ENCODE measurements around the gene ADRA2A.

The ADRA2A gene

DNA sequence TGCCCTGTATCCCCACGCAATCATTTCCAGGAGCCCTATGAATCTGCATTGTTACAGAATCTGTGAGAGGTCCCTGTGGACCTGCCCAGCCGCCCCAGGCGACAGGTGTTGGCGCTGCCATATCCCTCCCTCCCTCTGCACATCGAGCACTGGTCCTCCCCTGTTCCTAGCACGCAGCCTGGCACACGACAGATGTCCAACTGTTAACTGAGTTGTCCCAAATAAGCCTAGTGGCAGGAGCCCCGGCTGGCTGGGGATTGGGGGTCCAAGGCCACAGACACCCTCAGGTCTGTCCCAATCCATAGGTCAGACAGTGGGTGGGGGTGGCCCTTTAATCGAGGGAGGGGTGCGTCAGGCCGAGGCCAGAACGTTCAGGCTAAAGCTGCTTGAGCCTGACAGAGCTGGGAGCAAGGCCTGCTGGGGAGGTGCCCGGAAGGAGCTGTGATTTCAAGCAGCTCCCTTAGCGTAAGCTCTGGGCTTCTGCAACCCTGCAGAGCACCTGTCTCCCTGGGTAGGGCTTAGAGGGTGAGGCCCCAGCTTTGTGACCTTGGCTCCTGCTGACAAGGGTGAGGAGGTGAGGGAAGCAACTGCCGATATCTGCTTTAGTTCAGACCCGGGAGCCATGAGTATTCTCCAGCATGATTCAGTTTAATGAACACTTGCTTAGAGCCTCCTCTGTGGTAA, 40.1 kb downstream of the ADRA2A start:
- Histone ChIP-seq H3K4me3 (ENCODE audit: low read depth in 1 of 2, low read length in 1 of 2) (no peak overlapping the region), H3K36me3 (no peaks in the 10 kb centered on the region), H3K9me3 (no peaks in the 10 kb centered on the region), H3K4me1 (ENCODE audit: control insufficient read depth in 1 of 2, insufficient read depth in 1 of 2, low read depth in 1 of 2, low read length in 1 of 2) (no peaks in the 10 kb centered on the region), H3K27ac (no peak overlapping the region), H3K27me3 (no peaks in the 10 kb centered on the region)
- no peak for TF ChIP-seq CTCF (IDR thresholded peaks at IDR 0.05)

DNA sequence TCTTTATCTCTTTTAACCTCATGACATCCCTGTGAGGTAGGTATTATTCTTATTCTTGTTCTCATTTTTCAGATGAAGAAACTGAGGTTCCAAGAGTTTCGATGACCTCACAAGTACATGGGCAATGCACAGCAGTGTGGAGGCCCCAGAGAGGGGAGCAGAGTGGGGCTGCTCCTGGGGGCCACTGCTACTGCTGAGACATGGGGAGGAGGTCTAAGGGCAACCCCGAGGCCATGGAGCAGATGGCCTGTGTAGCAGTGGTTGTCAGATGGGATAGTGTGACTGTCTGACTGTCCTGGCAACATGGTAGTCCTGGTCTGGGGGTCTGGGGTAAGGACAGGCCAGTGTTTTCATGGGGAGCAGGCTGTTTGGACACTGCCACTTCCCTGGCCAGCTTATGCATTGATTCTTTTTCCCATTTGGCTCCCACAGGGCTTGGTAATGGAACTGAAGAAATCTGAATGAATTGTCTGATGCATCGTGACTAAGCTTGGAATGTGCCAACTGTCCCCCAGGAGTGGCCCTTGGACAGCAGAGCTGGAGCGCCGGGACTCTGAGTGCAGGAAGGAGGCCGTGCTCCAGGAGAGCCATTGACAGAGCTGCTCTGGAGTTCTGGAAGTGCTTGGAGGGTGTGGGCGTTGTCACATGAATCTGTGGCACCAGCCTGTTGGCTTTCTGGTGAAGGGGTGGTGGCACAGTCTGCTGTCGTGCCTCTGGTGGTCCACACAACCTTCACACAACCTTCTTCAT, 40.9 kb downstream of the ADRA2A start:
- no peaks in the 10 kb centered on the region for H3K27me3 ChIP-seq
- H3K27ac ChIP-seq: no peak overlapping the region
- H3K36me3 ChIP-seq: no peaks in the 10 kb centered on the region
- H3K4me1 ChIP-seq (ENCODE audit: control insufficient read depth in 1 of 2, insufficient read depth in 1 of 2, low read depth in 1 of 2, low read length in 1 of 2): no peaks in the 10 kb centered on the region
- TF ChIP-seq CTCF (IDR thresholded peaks at IDR 0.05): no peak
- H3K9me3 ChIP-seq: no peaks in the 10 kb centered on the region
- no peak overlapping the region for H3K4me3 ChIP-seq (ENCODE audit: low read depth in 1 of 2, low read length in 1 of 2)

DNA sequence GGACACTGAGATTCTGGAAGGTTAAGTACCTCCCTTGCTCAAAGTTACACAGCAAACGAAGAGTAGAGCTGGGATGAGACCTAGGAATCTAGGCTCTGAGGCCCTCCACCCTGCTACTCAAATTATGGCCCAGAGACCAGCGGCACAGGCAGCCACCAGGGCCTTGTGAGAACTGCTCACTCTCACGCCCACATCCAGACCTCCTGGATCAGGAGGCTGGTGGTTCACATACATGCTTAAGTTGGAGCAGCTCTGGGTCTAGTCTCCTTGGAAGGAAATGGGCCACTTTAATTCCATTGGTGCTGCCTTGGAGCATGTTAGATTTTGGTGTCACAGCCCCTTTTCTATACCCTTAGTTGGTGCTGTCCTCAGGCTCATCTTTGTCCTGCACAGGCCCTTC, 41.9 kb downstream of the ADRA2A start:
- Histone ChIP-seq H3K27me3 (no peaks in the 10 kb centered on the region), H3K9me3 (no peaks in the 10 kb centered on the region), H3K4me1 (ENCODE audit: control insufficient read depth in 1 of 2, insufficient read depth in 1 of 2, low read depth in 1 of 2, low read length in 1 of 2) (no peaks in the 10 kb centered on the region), H3K36me3 (no peaks in the 10 kb centered on the region), H3K4me3 (ENCODE audit: low read depth in 1 of 2, low read length in 1 of 2) (no peak overlapping the region), H3K27ac (no peak overlapping the region)
- no peak for TF ChIP-seq CTCF (IDR thresholded peaks at IDR 0.05)

DNA sequence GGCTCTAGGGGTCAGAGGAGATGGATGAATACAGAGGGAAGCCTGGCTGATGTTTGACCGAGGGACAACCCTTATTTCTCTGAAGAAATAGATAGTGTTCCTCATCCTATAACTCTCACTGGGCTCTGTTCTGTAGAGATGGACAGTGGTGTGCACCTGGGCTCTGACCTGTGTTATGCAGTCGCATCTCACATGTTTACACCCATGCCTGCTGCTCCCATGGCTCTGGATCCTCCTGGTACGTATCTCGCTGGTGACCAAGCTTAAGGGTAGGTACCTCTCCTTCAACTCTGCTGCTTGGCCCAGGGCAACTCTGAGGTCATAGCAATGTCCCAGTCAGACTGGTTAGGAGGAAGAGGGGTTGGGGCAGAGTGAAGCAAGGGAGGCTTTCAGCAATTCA, 42.8 kb downstream of the ADRA2A start:
- H3K27me3 ChIP-seq: no peaks in the 10 kb centered on the region
- H3K27ac ChIP-seq: no peak overlapping the region
- no peak for TF ChIP-seq CTCF (IDR thresholded peaks at IDR 0.05)
- H3K4me3 ChIP-seq (ENCODE audit: low read depth in 1 of 2, low read length in 1 of 2): no peak overlapping the region
- no peaks in the 10 kb centered on the region for H3K4me1 ChIP-seq (ENCODE audit: control insufficient read depth in 1 of 2, insufficient read depth in 1 of 2, low read depth in 1 of 2, low read length in 1 of 2)
- H3K9me3 ChIP-seq: no peaks in the 10 kb centered on the region
- no peaks in the 10 kb centered on the region for H3K36me3 ChIP-seq

GRCh38 chr10:111122127-111122526, 45.3 kb downstream of the ADRA2A start:
- Histone ChIP-seq H3K27ac (no peak overlapping the region), H3K9me3 (no peaks in the 10 kb centered on the region), H3K27me3 (peaks cover 2% of the 10 kb centered on the region), H3K4me1 (ENCODE audit: control insufficient read depth in 1 of 2, insufficient read depth in 1 of 2, low read depth in 1 of 2, low read length in 1 of 2) (no peaks in the 10 kb centered on the region), H3K36me3 (no peaks in the 10 kb centered on the region), H3K4me3 (ENCODE audit: low read depth in 1 of 2, low read length in 1 of 2) (no peak overlapping the region)
- no peak for TF ChIP-seq CTCF (IDR thresholded peaks at IDR 0.05)
